Esophagus squamous epithelium (tissue), 5 donors: Measurements from ENCODE around the gene TCF23. TPM values are rescaled to one million over a fixed set of nuclear protein-coding genes. Genes with fewer than 3 reads are reported as not detected.
"Not testable (repeated sequence)": the region's sequence is repeated elsewhere in the genome, so short reads cannot be mapped to it uniquely, and the experiment has no call there.

Source experiments
- DNase-seq: peaks from one replicate; lab custom pipeline; 2025; lab: John Stamatoyannopoulos, UW
- H3K27ac ChIP-seq, 4 donors: fragments of 200-600 bp; sonication (generic); one replicate each; pipeline ENCODE4 v1.5.1; 2016 to 2019; ENCODE audit warnings: mild to moderate bottlenecking in 1 of 4
- H3K27me3 ChIP-seq, 4 donors: fragments of 200-600 bp; sonication (generic); 1 replicate in 3 of 4; 2 replicates in 1 of 4; pipeline versions ENCODE4 v1.5.1 to v1.6.0; 2017 to 2021; ENCODE audit warnings: antibody characterized with exemption in 1 of 4
- H3K36me3 ChIP-seq, 3 donors: fragments of 200-600 bp; sonication (generic); one replicate each; pipeline ENCODE4 v1.5.1; 2016 to 2019
- H3K4me1 ChIP-seq, 3 donors: fragments of 200-600 bp; sonication (generic); one replicate each; pipeline ENCODE4 v1.5.1; 2017 to 2019
- H3K4me3 ChIP-seq, 4 donors: fragments of 200-600 bp; sonication (generic); 1 replicate in 3 of 4; 2 replicates in 1 of 4; pipeline ENCODE4 v1.5.1; 2016 to 2019; ENCODE audit warnings: mild to moderate bottlenecking in 2 of 4, moderate library complexity in 1 of 4
- H3K9me3 ChIP-seq, 3 donors: fragments of 200-600 bp; sonication (generic); one replicate each; pipeline ENCODE4 v1.5.1; 2016 to 2019
- POLR2A ChIP-seq, 4 donors: fragments of 450-650 bp; IDR thresholded peaks; one replicate each; pipeline ENCODE4 v1.6.1; 2017; ENCODE audit warnings: antibody characterized with exemption in 4 of 4, mild to moderate bottlenecking in 4 of 4, moderate library complexity in 3 of 4
- WGBS, 2 donors: methylation state at CpG; one replicate each; pipeline ENCODE4 v1.1.5; 2018; 5-methylcytosine and 5-hydroxymethylcytosine counted together
- intact Hi-C: fragments of 100-400 bp; cut with DNase I; formaldehyde crosslinking; loops from one replicate; pipeline ENCODE4 v1.15.0; 2022
- total RNA-seq, 4 donors: library from RNA; depleted of rRNA; stranded (reverse); fragments of >200 nt; gene quantifications; one replicate each; pipeline ENCODE4 v1.1.0, GENCODE V29; 2016
- TF ChIP-seq, protein P1 (sequence below), 6 experiments: fragments of 450-650 bp in 4 of 6; fragments of 200-600 bp in 2 of 6; sonication (generic) in 2 of 6; IDR thresholded peaks; one replicate each; pipeline ENCODE4 v1.5.1; 2016 to 2019; ENCODE audit warnings: antibody characterized with exemption in 6 of 6, mild to moderate bottlenecking in 4 of 6, moderate library complexity in 4 of 6
- donor health status: DM: yes; HTN: yes; CAD: no.

Gene TCF23
- total RNA-seq, 4 donors from 2014 or later: not detected

DNA sequence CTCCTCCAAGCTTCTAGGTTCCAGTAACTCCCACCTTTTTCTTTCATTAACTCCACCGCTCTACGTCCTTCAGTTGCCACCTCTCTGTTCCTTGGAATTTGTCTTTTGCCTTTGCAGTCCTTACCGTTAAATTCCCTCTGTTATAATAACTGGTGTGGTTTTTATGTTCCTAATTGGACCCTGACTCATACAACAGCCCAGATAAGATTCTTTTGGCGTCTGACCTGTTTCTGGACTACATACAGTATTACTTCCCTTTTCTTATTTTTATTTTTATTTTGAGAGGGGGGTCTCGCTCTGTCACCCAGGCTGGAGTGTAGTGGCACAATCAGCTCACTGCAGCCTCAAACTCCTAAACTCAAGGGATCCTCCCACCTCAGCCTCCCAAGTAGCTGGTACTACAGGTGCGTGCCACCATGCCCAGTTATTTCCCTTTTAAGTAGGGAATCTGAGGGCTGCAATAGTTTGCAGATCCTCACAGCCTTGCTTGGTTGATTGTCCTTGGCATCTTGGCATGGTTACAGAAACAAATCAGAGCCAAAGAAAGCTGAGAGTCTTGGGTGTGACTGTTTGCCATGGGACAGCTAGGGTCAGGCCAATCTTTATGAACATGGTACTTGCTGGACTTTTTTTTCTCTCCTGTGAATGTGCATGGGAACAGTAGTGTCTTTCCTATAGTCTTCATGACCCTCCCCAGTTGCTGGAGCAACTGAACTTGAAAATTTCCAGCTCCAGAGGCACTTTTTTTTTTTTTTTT, 22.0 kb downstream of the TCF23 start:
- Histone ChIP-seq H3K36me3 (no peaks in the 10 kb centered on the region), H3K4me3 (no peak overlapping the region), H3K27me3 (peaks cover 0 to 34% (median 0%) of the 10 kb centered on the region in 4 donors), H3K9me3 (no peaks in the 10 kb centered on the region), H3K4me1 (peaks cover 0 to 9% (median 0%) of the 10 kb centered on the region in 3 donors), H3K27ac (no peak overlapping the region)
- DNase-seq: no peak
- intact Hi-C loops: no loop called here
- TF ChIP-seq, protein P1, sequence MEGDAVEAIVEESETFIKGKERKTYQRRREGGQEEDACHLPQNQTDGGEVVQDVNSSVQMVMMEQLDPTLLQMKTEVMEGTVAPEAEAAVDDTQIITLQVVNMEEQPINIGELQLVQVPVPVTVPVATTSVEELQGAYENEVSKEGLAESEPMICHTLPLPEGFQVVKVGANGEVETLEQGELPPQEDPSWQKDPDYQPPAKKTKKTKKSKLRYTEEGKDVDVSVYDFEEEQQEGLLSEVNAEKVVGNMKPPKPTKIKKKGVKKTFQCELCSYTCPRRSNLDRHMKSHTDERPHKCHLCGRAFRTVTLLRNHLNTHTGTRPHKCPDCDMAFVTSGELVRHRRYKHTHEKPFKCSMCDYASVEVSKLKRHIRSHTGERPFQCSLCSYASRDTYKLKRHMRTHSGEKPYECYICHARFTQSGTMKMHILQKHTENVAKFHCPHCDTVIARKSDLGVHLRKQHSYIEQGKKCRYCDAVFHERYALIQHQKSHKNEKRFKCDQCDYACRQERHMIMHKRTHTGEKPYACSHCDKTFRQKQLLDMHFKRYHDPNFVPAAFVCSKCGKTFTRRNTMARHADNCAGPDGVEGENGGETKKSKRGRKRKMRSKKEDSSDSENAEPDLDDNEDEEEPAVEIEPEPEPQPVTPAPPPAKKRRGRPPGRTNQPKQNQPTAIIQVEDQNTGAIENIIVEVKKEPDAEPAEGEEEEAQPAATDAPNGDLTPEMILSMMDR (IDR thresholded peaks at IDR 0.05): no peak
- TF ChIP-seq POLR2A (IDR thresholded peaks at IDR 0.05): no peak
- WGBS, 2 donors: 67 to 72% methylated on average over 6 of the region's 6 CpGs

DNA sequence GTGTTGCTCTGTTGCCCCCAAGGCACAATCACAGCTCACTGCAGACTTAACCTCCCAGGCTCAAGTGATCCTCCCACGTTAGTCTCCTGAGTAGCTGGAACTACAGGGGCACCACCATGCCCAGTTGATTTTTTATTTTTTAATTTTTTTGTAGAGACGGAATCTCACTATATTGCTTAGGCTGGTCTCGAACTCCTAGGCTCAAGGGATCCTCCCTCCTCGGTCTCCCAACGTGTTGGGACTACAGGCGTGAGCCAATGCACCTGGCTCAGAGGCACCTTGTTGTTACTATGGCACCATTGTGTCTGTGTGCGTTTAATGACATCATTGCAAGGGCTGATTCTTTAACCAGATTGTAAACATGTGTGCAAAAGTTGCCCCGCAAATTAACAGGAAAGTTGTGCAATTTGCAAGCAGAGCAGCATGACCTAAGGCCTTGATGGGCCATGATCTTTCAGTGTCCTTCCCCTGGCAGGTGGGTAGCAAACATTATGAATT, 22.6 kb downstream of the TCF23 start:
- Histone ChIP-seq H3K27ac (no peak overlapping the region), H3K36me3 (no peaks in the 10 kb centered on the region), H3K4me1 (peaks cover 0 to 9% (median 0%) of the 10 kb centered on the region in 3 donors), H3K27me3 (peaks cover 0 to 38% (median 0%) of the 10 kb centered on the region in 4 donors), H3K4me3 (no peak overlapping the region), H3K9me3 (no peaks in the 10 kb centered on the region)
- no peak for DNase-seq
- no peak for TF ChIP-seq POLR2A (IDR thresholded peaks at IDR 0.05)
- TF ChIP-seq, protein P1 (IDR thresholded peaks at IDR 0.05): no peak
- WGBS, 2 donors: 49 to 65% methylated on average over 8 of the region's 8 CpGs
- intact Hi-C loops: no loop called here

DNA sequence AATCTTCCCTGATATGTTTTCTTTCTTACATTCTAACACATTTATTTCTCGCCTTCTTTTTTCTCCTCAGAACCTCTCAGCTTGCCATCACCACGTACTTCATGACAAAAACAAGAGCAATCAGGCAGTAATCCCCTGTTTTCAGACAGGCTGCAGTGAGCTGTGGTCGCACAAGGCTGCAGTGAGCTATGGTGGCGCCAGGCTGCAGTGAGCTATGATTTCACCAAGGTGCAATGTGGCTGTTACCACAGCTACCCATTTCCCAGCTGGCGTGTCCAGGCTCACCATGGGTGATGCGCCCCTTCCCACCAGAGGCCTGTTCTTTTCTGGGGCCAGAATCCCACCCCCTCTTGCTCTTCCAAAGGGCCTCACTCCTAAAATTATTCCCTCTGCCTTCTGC, 25.8 kb downstream of the TCF23 start:
- Histone ChIP-seq H3K27ac (no peak overlapping the region), H3K4me3 (no peak overlapping the region), H3K27me3 (peaks cover 0 to 55% (median 0%) of the 10 kb centered on the region in 4 donors), H3K9me3 (no peaks in the 10 kb centered on the region), H3K36me3 (no peaks in the 10 kb centered on the region), H3K4me1 (peaks cover 0 to 8% (median 0%) of the 10 kb centered on the region in 3 donors)
- TF ChIP-seq, protein P1 (IDR thresholded peaks at IDR 0.05): no peak
- no peak for TF ChIP-seq POLR2A (IDR thresholded peaks at IDR 0.05)
- 68 to 77% methylated on average over 6 of the region's 6 CpGs for WGBS, 2 donors
- DNase-seq: no peak
- intact Hi-C loops: no loop called here

DNA sequence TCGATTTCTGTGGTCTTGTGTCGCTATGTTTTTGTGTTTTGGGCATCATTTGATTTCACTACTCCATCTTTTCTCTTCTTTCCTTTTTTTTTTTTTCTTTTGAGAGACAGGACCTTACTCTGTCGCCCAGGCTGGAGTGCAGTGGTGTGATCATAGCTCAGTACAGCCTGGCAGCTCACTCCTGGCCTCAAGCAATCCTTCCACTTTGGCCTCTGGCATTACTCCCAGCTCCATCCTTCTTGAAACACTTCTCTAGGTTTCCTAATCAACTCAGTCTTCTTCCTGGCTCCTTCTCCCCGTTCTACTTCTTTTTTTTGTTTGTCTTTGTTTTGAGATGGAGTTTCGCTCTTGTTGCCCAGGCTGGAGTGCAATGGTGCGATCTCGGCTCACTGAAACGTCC, 26.5 kb downstream of the TCF23 start:
- H3K9me3 ChIP-seq: no peaks in the 10 kb centered on the region
- no peak overlapping the region for H3K27ac ChIP-seq
- no peak for DNase-seq
- H3K4me3 ChIP-seq: no peak overlapping the region
- peaks cover 0 to 51% (median 0%) of the 10 kb centered on the region in 4 donors for H3K27me3 ChIP-seq
- TF ChIP-seq POLR2A (IDR thresholded peaks at IDR 0.05): no peak
- TF ChIP-seq, protein P1 (IDR thresholded peaks at IDR 0.05): no peak
- intact Hi-C loops: no loop called here
- no peaks in the 10 kb centered on the region for H3K36me3 ChIP-seq
- WGBS, 2 donors: 62 to 66% methylated on average over 8 of the region's 8 CpGs
- H3K4me1 ChIP-seq: peaks cover 0 to 3% (median under 1%) of the 10 kb centered on the region in 3 donors

DNA sequence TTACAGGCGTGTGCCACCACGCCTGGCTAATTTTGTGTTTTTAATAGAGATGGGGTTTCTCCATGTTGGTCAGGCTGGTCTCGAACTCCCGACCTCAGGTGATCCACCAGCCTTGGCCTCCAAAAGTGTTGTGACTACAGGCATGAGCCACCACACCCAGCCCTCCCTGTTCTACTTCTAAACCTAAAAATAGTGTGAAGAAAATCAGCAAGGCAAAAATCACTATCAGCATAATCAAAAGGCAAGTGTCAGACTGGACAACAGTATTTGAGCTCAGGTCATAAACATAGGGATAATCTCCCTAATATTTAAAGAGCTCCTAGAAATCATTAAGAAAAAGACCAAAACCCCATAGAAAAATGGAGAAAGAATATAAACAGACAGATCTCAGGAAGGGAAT, 27.0 kb downstream of the TCF23 start:
- peaks cover 0 to 49% (median 0%) of the 10 kb centered on the region in 4 donors for H3K27me3 ChIP-seq
- H3K9me3 ChIP-seq, H3K4me3 ChIP-seq, H3K4me1 ChIP-seq, DNase-seq, H3K27ac ChIP-seq, H3K36me3 ChIP-seq, intact Hi-C loops: not testable (repeated sequence)
- WGBS, 2 donors: 76 to 79% methylated on average over 2 to 3 of the region's 4 CpGs
